HepG2 (cell line): ENCODE results near the gene MED25. TPM values are rescaled to one million over a fixed set of nuclear protein-coding genes. Genes with fewer than 3 reads are reported as not detected.
A peak's percentile ranks its signal among the peaks of the same experiment; 100 is the strongest.

ENCODE experiments used
- ADNP ChIP-seq: sonication (generic); formaldehyde crosslinking; IDR thresholded peaks from 2 replicates; pipeline ENCODE4 v1.4.0; 2020; ENCODE audit warnings: missing genetic modification reagents
- AGO1 ChIP-seq: fragments of 200-400 bp; formaldehyde crosslinking; IDR thresholded peaks from 2 replicates; pipeline ENCODE4 v1.6.1; 2017; ENCODE audit warnings: mild to moderate bottlenecking, low read depth, low read length, moderate library complexity; ENCODE audit not compliant: poor library complexity, severe bottlenecking
- ASH2L ChIP-seq: fragments of 300-600, 200-600 bp; sonication (generic); IDR thresholded peaks from 2 replicates; pipeline ENCODE4 v1.7.0; 2017; ENCODE audit warnings: low read depth, mild to moderate bottlenecking, moderate library complexity, mixed read lengths, low read length; ENCODE audit not compliant: insufficient read length
- ETV6 ChIP-seq: sonication (generic); formaldehyde crosslinking; conservative IDR thresholded peaks from 2 replicates; pipeline ENCODE4 v1.4.0; 2020; ENCODE audit warnings: missing genetic modification reagents
- HMG20B ChIP-seq: conservative IDR thresholded peaks from 2 replicates; pipeline ENCODE4 v1.6.1; 2016; ENCODE audit warnings: missing genetic modification reagents, missing compliant biosample characterization
- HOXA3 ChIP-seq: sonication (generic); formaldehyde crosslinking; IDR thresholded peaks from 2 replicates; pipeline ENCODE4 v1.5.0; 2020; ENCODE audit warnings: missing genetic modification reagents
- HOXA5 ChIP-seq: sonication (generic); formaldehyde crosslinking; IDR thresholded peaks from 2 replicates; pipeline ENCODE4 v1.4.0; 2020; ENCODE audit warnings: missing genetic modification reagents
- HOXA7 ChIP-seq: sonication (generic); formaldehyde crosslinking; IDR thresholded peaks from 2 replicates; pipeline ENCODE4 v1.8.1; 2022; ENCODE audit warnings: mild to moderate bottlenecking, missing genetic modification reagents, moderate library complexity
- HOXD1 ChIP-seq: sonication (generic); formaldehyde crosslinking; IDR thresholded peaks from 2 replicates; pipeline ENCODE4 v1.5.0; 2020; ENCODE audit warnings: missing genetic modification reagents
- KAT2B ChIP-seq: fragments of 150-350 bp; IDR thresholded peaks from 2 replicates; pipeline ENCODE4 v1.6.1; 2014; ENCODE audit warnings: low read depth, low read length, borderline replicate concordance
- POGZ ChIP-seq: sonication (generic); formaldehyde crosslinking; IDR thresholded peaks from 2 replicates; pipeline ENCODE4 v1.4.0; 2020; ENCODE audit warnings: mild to moderate bottlenecking, missing genetic modification reagents
- SKI ChIP-seq: fragments of 450-650 bp; IDR thresholded peaks from one replicate; pipeline ENCODE4 v1.6.1; 2018; ENCODE audit warnings: mild to moderate bottlenecking; ENCODE audit not compliant: partially characterized antibody
- SYNCRIP ChIP-seq: fragments of 200-400 bp; formaldehyde crosslinking; IDR thresholded peaks from 2 replicates; pipeline ENCODE4 v1.6.1; 2018; ENCODE audit warnings: mild to moderate bottlenecking, low read depth, low read length; ENCODE audit not compliant: insufficient read depth
- TOPORS ChIP-seq: sonication (generic); formaldehyde crosslinking; IDR thresholded peaks from 2 replicates; pipeline ENCODE4 v1.8.0; 2023; ENCODE audit warnings: mild to moderate bottlenecking, missing genetic modification reagents
- ZFP41 ChIP-seq: sonication (generic); formaldehyde crosslinking; IDR thresholded peaks from 2 replicates; pipeline ENCODE4 v1.4.0; 2020; ENCODE audit warnings: mild to moderate bottlenecking, missing genetic modification reagents, borderline replicate concordance
- ZNF160 ChIP-seq: sonication (generic); formaldehyde crosslinking; IDR thresholded peaks from 2 replicates; pipeline ENCODE4 v1.8.0; 2022; ENCODE audit warnings: mild to moderate bottlenecking, inconsistent platforms, missing genetic modification reagents
- ZNF782 ChIP-seq: sonication (generic); formaldehyde crosslinking; IDR thresholded peaks from 2 replicates; pipeline ENCODE4 v1.4.0; 2020; ENCODE audit warnings: missing genetic modification reagents, mild to moderate bottlenecking, borderline replicate concordance
- polyA plus RNA-seq, 8 experiments: library from polyadenylated mRNA; depleted of rRNA in 3 of 8; stranded (reverse) in 7 of 8; unstranded in 1 of 8; fragments of >200 nt; fragmentation: Illumina TruSeq in 4 of 8; extraction: Trizol in 4 of 8; gene quantifications; 2 replicates each; pipeline versions ENCODE4 v1.2.1 to v1.2.3, GENCODE V29; 2011 to 2016; ENCODE audit warnings: low read depth in 4 of 8, missing spikeins in 1 of 8, mixed read lengths in 1 of 8; ENCODE audit not compliant: insufficient read depth in 1 of 8
- total RNA-seq, 5 experiments: library from RNA; depleted of rRNA; stranded (reverse); fragments of >200 nt; fragmentation: Illumina TruSeq; extraction: Trizol; gene quantifications; 2 replicates each; pipeline ENCODE4 v1.2.3, GENCODE V29; 2016; ENCODE audit warnings: low read depth in 1 of 5
- TF ChIP-seq, protein P1 (sequence below): sonication (generic); IDR thresholded peaks from 2 replicates; pipeline ENCODE4 v1.6.1; 2016; ENCODE audit warnings: low read depth, borderline replicate concordance
- TF ChIP-seq, protein P2 (sequence below): sonication (generic); formaldehyde crosslinking; IDR thresholded peaks from 2 replicates; pipeline ENCODE4 v1.4.0; 2020; ENCODE audit warnings: missing genetic modification reagents, borderline replicate concordance
- TF ChIP-seq, protein P3 (sequence below): sonication (generic); formaldehyde crosslinking; IDR thresholded peaks from 2 replicates; pipeline ENCODE4 v1.4.0; 2020; ENCODE audit warnings: missing genetic modification reagents
- TF ChIP-seq, protein P4 (sequence below): sonication (generic); formaldehyde crosslinking; IDR thresholded peaks from 2 replicates; pipeline ENCODE4 v1.5.1; 2020; ENCODE audit warnings: missing genetic modification reagents, mild to moderate bottlenecking, borderline replicate concordance

MED25 gene
- total and polyA plus RNA-seq, 2 of the 13 experiments (the other 11 are each of a cell fraction or from before 2014, with no cell fraction given): 11.1 to 15.1 TPM

DNA sequence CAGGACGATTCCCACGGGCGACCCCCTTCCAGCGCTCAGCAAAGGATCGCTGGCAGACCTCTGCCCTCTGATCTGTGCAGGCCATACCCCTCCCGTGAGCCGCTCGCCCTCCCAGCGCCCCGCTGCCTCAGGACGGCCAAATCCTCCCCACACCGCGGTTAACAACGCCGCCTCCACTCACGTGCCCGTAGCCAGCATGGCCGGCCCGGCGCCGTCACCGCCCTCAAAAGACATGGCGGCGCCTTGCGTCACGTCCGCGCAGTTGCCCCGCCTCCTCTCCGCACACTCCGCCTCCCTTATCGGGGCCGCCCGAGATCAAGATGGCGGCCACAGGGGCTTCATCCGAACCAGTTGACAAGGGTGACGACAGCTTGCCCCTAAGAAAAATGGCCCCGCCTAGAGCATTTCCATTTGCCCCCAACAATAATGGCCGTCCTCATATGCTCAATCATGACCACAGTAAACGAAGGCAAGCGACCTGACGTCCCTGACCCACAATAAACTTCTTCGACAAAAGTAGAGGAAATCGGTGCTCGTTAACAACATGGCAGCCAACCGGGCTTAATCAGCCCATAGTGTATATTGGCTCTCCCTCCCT, 58.4 kb downstream of the MED25 start (continued):
- TF ChIP-seq TOPORS (CRISPR knock-in tag): peak; percentile 70; the same call in 1 of the 2 replicates
- TF ChIP-seq, protein P1, sequence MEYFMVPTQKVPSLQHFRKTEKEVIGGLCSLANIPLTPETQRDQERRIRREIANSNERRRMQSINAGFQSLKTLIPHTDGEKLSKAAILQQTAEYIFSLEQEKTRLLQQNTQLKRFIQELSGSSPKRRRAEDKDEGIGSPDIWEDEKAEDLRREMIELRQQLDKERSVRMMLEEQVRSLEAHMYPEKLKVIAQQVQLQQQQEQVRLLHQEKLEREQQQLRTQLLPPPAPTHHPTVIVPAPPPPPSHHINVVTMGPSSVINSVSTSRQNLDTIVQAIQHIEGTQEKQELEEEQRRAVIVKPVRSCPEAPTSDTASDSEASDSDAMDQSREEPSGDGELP: no peak
- no peak for TF ChIP-seq ADNP (CRISPR knock-in tag)
- peak; percentile 22; the same call in 1 of the 2 replicates for TF ChIP-seq HOXD1 (CRISPR knock-in tag)
- TF ChIP-seq HMG20B (CRISPR knock-in tag): no peak
- peak; percentile 99 for TF ChIP-seq HOXA3 (CRISPR knock-in tag)
- peak; percentile 9; the same call in 1 of the 2 replicates for TF ChIP-seq ZNF782 (CRISPR knock-in tag)
- TF ChIP-seq AGO1: peak; percentile 37
- no peak; the same call in 1 of the 2 replicates for TF ChIP-seq HOXA5 (CRISPR knock-in tag)
- 0 out of 2 replicates have a peak, but pooled peaks have one; percentile 15 for TF ChIP-seq ETV6
- TF ChIP-seq, protein P2, sequence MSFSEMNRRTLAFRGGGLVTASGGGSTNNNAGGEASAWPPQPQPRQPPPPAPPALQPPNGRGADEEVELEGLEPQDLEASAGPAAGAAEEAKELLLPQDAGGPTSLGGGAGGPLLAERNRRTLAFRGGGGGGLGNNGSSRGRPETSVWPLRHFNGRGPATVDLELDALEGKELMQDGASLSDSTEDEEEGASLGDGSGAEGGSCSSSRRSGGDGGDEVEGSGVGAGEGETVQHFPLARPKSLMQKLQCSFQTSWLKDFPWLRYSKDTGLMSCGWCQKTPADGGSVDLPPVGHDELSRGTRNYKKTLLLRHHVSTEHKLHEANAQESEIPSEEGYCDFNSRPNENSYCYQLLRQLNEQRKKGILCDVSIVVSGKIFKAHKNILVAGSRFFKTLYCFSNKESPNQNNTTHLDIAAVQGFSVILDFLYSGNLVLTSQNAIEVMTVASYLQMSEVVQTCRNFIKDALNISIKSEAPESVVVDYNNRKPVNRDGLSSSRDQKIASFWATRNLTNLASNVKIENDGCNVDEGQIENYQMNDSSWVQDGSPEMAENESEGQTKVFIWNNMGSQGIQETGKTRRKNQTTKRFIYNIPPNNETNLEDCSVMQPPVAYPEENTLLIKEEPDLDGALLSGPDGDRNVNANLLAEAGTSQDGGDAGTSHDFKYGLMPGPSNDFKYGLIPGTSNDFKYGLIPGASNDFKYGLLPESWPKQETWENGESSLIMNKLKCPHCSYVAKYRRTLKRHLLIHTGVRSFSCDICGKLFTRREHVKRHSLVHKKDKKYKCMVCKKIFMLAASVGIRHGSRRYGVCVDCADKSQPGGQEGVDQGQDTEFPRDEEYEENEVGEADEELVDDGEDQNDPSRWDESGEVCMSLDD (CRISPR knock-in tag): peak; percentile 19; the same call in 1 of the 2 replicates
- peak; percentile 75 for TF ChIP-seq ZNF160 (CRISPR knock-in tag)
- peak; percentile 68 for TF ChIP-seq ASH2L
- TF ChIP-seq ZFP41 (CRISPR knock-in tag): no peak
- TF ChIP-seq, protein P3, sequence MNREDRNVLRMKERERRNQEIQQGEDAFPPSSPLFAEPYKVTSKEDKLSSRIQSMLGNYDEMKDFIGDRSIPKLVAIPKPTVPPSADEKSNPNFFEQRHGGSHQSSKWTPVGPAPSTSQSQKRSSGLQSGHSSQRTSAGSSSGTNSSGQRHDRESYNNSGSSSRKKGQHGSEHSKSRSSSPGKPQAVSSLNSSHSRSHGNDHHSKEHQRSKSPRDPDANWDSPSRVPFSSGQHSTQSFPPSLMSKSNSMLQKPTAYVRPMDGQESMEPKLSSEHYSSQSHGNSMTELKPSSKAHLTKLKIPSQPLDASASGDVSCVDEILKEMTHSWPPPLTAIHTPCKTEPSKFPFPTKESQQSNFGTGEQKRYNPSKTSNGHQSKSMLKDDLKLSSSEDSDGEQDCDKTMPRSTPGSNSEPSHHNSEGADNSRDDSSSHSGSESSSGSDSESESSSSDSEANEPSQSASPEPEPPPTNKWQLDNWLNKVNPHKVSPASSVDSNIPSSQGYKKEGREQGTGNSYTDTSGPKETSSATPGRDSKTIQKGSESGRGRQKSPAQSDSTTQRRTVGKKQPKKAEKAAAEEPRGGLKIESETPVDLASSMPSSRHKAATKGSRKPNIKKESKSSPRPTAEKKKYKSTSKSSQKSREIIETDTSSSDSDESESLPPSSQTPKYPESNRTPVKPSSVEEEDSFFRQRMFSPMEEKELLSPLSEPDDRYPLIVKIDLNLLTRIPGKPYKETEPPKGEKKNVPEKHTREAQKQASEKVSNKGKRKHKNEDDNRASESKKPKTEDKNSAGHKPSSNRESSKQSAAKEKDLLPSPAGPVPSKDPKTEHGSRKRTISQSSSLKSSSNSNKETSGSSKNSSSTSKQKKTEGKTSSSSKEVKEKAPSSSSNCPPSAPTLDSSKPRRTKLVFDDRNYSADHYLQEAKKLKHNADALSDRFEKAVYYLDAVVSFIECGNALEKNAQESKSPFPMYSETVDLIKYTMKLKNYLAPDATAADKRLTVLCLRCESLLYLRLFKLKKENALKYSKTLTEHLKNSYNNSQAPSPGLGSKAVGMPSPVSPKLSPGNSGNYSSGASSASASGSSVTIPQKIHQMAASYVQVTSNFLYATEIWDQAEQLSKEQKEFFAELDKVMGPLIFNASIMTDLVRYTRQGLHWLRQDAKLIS (CRISPR knock-in tag): 0 out of 2 replicates have a peak, but pooled peaks have one; percentile 31
- TF ChIP-seq SYNCRIP: no peak
- TF ChIP-seq, protein P4, sequence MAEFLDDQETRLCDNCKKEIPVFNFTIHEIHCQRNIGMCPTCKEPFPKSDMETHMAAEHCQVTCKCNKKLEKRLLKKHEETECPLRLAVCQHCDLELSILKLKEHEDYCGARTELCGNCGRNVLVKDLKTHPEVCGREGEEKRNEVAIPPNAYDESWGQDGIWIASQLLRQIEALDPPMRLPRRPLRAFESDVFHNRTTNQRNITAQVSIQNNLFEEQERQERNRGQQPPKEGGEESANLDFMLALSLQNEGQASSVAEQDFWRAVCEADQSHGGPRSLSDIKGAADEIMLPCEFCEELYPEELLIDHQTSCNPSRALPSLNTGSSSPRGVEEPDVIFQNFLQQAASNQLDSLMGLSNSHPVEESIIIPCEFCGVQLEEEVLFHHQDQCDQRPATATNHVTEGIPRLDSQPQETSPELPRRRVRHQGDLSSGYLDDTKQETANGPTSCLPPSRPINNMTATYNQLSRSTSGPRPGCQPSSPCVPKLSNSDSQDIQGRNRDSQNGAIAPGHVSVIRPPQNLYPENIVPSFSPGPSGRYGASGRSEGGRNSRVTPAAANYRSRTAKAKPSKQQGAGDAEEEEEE (CRISPR knock-in tag): peak; percentile 29; the same call in 1 of the 2 replicates
- TF ChIP-seq SKI: no peak
- peak; percentile 86 for TF ChIP-seq POGZ (CRISPR knock-in tag)
- TF ChIP-seq HOXA7: no peak
- TF ChIP-seq KAT2B: no peak
